Activated naive CD8-positive, alpha-beta T cell treated with anti-CD3 and anti-CD28 coated beads for 36 hours (primary cell): Measurements from ENCODE around the gene ZBTB7A. TPM values are rescaled to one million over a fixed set of nuclear protein-coding genes. Genes with fewer than 3 reads are reported as not detected.

ENCODE experiments used
- DNase-seq: peaks from one replicate; pipeline ENCODE4 v3.0.0; 2021
- H3K27ac Mint-ChIP-seq: one replicate; pipeline ENCODE4 v1.8.0; 2022; ENCODE audit warnings: mild to moderate bottlenecking, moderate library complexity, mixed read lengths
- H3K27me3 Mint-ChIP-seq: one replicate; pipeline ENCODE4 v1.8.0; 2022; ENCODE audit warnings: mild to moderate bottlenecking, mixed read lengths
- H3K36me3 Mint-ChIP-seq: one replicate; pipeline ENCODE4 v1.8.0; 2021; ENCODE audit warnings: mild to moderate bottlenecking, mixed read lengths
- H3K4me1 Mint-ChIP-seq: one replicate; pipeline ENCODE4 v1.8.0; 2021; ENCODE audit warnings: mixed read lengths
- H3K4me3 Mint-ChIP-seq: one replicate; pipeline ENCODE4 v1.8.0; 2022; ENCODE audit warnings: mild to moderate bottlenecking, moderate library complexity, mixed read lengths
- H3K9me3 Mint-ChIP-seq: one replicate; pipeline ENCODE4 v1.8.0; 2022; ENCODE audit warnings: mixed read lengths
- total RNA-seq, 2 experiments: library from RNA; stranded (reverse); gene quantifications; one replicate each; pipeline ENCODE4 v1.2.3, GENCODE V29; 2021

The ZBTB7A gene
- total RNA-seq, 2 experiments from 2014 or later, result 34.9 to 35.9 TPM

DNA sequence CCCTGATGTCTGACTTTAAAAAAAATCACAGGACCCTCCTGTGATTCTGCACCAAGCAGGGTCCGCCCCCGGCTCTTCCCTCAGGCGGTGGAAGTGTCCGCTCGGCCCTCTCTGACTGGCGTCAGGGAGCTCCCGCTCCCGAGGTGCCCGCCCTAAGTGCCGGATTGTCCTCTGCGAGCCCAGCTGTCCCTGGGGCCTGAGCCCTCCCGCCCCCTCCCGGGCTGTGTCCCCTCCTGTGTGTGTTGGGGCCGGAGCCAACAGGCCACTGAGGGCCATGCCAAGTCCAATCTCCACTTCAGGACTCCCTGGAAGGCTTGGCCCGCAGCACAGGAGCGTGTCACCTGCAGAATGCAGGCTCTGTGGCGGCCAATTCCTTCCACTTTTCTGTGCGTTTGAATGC lies 31.8 kb upstream of the ZBTB7A start:
- peaks cover 18% of the 10 kb centered on the region for H3K36me3 Mint-ChIP-seq
- no peak for DNase-seq
- no peak overlapping the region for H3K27ac Mint-ChIP-seq
- peaks cover under 1% of the 10 kb centered on the region for H3K4me1 Mint-ChIP-seq
- H3K27me3 Mint-ChIP-seq, result no peaks in the 10 kb centered on the region
- no peak overlapping the region for H3K4me3 Mint-ChIP-seq
- H3K9me3 Mint-ChIP-seq, result no peaks in the 10 kb centered on the region

DNA sequence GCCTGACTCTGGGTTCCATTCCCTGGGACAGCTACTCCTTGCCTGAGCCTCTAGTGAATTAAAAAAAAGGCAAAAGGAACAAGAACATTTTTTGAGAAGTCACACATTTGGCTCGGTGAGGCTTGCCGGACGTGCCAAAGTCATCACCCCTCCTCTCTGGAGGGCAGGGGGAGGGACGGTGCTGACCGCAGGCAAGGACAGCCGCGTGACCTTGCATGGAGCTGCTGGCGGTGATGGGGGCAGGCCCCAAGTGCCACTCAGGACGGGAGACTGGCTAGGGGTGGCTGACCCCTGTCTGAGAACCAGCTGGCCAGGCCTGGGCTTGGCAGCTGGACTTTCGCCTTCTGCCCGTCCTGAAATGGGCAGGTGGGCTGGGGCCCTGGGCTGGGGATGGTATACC lies 30.8 kb upstream of the ZBTB7A start:
- no peaks in the 10 kb centered on the region for H3K9me3 Mint-ChIP-seq
- no peak overlapping the region for H3K4me3 Mint-ChIP-seq
- H3K36me3 Mint-ChIP-seq, result peaks cover 18% of the 10 kb centered on the region
- no peak for DNase-seq
- no peak overlapping the region for H3K27ac Mint-ChIP-seq
- H3K4me1 Mint-ChIP-seq, result peaks cover 2% of the 10 kb centered on the region
- no peaks in the 10 kb centered on the region for H3K27me3 Mint-ChIP-seq

DNA sequence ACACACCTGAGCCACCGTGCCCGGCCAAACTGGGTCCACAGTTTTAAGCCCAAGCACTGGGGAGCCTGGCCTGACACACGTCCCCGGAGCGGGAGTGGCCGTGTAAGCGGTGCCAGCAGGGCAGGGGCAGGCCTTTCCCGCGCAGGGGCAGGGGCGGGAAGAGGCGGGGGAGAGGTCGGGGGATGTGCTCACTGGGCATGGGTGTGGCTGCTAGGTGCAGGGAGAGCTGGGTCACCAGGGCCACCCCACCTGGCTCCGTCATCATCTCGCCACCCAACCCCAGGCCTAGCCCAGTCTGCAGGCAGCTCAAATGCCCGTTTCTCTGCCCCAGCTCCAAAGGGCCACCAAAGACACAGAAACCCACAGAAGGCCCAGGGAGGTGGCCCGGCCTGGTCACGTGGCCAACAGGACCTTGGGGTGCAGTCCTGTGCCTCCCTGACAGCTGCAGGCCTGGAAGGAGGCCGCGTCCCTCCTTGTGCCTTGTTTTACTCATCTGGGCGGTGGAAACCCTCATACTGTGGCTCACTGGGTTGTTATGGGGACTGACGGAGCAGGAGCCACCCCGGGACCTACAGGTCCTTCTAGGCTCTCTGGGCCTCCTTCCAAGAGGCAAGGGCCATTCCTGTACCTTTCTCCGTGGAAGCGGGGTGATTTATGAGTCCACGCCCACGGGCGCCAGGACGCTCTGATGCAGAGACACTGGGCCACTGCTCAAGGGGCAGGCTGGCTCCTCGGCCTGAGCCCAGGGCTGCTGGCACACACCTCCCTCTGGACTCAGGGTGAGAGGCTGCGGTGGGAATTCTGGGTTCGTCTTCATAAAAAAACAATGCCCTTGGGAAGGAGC lies 29.6 kb upstream of the ZBTB7A start:
- Mint-ChIP-seq H3K36me3 (peaks cover 18% of the 10 kb centered on the region), H3K4me3 (no peak overlapping the region), H3K27me3 (no peaks in the 10 kb centered on the region), H3K9me3 (no peaks in the 10 kb centered on the region), H3K4me1 (peaks cover 2% of the 10 kb centered on the region), H3K27ac (no peak overlapping the region)
- no peak for DNase-seq

DNA sequence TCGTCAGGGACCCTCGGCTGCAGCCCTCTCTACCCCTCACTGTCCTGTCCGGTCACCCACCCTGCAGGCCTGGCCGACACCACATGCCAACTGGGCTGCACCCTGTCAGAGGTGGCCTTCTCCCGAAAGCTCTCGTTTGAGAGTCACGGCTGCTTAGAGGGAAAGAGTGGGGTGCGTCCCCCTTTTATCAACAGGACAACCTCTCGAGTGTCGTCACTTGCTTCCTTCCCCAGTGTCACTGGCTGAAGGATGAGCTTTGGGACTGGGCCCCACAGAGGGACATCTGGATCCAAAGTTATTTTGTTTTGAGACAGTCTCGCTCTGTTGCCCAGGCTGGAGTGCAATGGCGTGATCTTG lies 28.8 kb upstream of the ZBTB7A start:
- no peaks in the 10 kb centered on the region for H3K27me3 Mint-ChIP-seq
- H3K9me3 Mint-ChIP-seq, result no peaks in the 10 kb centered on the region
- no peak overlapping the region for H3K4me3 Mint-ChIP-seq
- no peak overlapping the region for H3K27ac Mint-ChIP-seq
- peaks cover 3% of the 10 kb centered on the region for H3K4me1 Mint-ChIP-seq
- no peak for DNase-seq
- peaks cover 19% of the 10 kb centered on the region for H3K36me3 Mint-ChIP-seq

DNA sequence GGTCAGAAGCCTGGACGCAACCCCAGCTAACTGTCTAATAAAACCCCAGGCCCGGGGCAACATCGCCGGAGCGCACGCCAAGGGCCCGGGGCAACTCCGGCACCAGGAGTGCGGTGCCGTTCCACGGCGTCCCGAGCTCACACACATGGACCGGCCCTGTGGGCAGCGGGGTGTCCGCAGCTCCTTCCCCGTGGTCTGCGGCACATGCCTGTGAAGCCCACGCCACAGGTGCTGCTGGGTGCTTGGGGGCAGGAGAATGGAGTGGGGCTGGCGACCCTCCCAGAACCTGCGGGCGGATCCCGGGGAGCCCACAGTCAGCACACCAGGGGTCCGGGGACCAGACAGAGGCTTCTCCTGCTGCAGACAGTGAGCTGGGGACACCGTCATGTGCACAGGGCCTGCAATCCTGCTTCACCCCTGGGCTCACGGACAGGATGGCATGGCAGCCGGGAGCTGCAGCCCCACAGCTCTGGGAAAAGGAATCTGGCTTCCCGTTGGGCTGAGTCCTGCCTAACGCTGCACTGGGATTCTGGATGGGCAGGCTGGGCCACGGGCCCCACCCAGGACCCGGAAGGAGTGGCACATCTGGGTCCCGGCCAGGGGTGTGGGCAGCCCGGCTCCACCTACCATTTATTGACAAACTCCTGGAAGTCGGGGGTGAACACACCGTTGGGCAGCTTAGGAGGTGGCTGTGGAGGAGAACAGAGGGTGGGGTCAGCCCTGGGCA lies 28.2 kb upstream of the ZBTB7A start:
- H3K4me1 Mint-ChIP-seq, result peaks cover 6% of the 10 kb centered on the region
- no peak overlapping the region for H3K27ac Mint-ChIP-seq
- H3K27me3 Mint-ChIP-seq, result no peaks in the 10 kb centered on the region
- H3K9me3 Mint-ChIP-seq, result no peaks in the 10 kb centered on the region
- DNase-seq, result no peak
- peaks cover 20% of the 10 kb centered on the region for H3K36me3 Mint-ChIP-seq
- no peak overlapping the region for H3K4me3 Mint-ChIP-seq

DNA sequence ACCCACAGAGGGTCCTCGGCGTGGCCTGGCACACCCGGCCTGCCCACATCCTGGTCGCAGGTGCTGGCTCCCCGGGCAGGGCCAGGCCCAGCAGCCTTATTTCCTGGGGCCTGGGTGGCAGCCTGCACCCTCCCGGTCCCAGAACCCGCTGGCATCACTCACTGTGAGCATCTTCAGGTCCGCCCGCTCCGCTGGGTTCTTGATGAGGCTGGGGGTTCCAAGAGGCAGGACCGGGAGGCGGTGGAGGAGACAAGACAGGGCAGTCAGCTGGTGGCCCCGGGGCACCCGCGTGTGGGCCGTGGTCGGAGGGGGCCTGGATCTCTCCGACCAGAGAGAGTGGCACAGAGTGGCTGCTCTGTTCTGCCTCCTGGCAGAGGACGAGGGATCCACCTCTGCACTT lies 27.6 kb upstream of the ZBTB7A start:
- no peak overlapping the region for H3K27ac Mint-ChIP-seq

DNA sequence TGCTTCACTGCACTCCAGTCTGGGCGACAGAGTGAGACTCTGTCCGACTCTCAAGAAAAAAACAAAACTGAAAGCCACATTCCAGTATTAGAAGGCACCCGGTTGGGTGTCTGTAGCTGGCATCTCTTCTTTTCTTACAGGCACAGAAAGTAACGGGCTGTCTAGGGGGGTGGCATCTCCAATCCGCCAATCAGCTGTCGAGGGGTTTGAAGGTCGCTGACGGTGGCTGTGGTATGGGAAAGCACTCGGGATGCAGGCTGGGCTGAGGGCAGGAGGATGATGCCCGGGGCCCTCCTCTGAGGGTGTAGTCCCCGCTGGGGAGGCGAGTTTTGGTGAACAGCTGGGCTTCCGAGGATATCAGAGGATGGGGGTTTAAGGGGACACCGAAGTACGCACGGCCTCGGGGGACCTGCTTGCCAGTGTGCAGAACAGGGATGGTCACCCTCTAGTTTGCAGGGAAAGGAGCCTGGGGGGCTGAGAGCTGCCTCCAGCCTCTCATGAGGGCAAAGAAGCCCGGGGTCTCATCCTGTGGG lies 27.0 kb upstream of the ZBTB7A start:
- Mint-ChIP-seq H3K4me1 (peaks cover 18% of the 10 kb centered on the region), H3K9me3 (no peaks in the 10 kb centered on the region), H3K4me3 (no peak overlapping the region), H3K27ac (peak overlapping the region; percentile 56), H3K27me3 (no peaks in the 10 kb centered on the region), H3K36me3 (peaks cover 26% of the 10 kb centered on the region)
- DNase-seq, result no peak

More for the DNA sequence above, 27.6 kb upstream of the ZBTB7A start:
- Mint-ChIP-seq H3K36me3 (peaks cover 26% of the 10 kb centered on the region), H3K9me3 (no peaks in the 10 kb centered on the region), H3K4me1 (peaks cover 12% of the 10 kb centered on the region), H3K27me3 (no peaks in the 10 kb centered on the region), H3K4me3 (no peak overlapping the region)
- DNase-seq, result no peak

DNA sequence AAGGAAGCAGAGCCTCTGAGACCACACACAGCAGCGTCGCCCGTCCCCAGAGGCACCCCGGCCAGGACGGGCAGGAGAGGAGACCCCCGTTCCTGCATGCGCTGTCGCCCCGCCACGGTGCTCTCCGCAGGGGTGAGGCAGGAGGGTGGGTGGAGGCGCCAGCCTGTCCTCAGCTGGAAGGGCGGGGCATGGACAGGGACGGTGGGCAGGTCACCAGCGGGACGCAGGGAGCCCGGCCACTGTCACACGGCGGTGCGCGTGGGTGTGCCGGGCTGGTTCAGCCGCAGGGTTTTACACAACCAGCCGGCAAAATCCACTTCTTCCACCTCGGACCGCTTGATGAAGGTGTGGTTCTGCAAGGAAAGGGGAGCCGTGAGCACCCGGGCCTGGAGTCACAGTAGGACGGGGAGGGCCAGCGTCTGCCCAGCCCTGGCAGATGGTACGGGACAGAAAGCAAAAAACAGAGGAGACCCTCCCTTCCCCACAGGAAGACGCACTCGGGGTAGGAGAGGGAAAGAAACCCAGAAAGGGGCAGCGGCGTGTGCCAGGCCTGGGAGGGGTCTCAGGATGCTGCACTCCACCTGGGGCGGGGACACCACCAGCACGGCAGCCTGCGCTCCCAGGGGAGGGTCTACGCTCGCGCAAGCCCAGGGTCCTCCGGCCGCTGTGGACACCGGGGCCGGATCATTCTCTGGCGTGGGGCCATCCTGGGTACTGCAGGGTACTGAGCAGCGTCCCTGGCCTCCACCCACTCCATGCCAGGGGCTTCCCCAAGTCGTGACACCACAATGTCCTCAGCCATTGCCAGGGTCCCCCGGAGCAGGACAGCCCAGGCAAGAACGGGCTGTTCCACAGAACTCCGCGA lies 23.9 kb upstream of the ZBTB7A start:
- Mint-ChIP-seq H3K4me1 (peaks cover 34% of the 10 kb centered on the region), H3K36me3 (peaks cover 17% of the 10 kb centered on the region), H3K9me3 (no peaks in the 10 kb centered on the region), H3K27ac (peak overlapping the region; percentile 92), H3K4me3 (peak overlapping the region; percentile 77), H3K27me3 (no peaks in the 10 kb centered on the region)
- no peak for DNase-seq

DNA sequence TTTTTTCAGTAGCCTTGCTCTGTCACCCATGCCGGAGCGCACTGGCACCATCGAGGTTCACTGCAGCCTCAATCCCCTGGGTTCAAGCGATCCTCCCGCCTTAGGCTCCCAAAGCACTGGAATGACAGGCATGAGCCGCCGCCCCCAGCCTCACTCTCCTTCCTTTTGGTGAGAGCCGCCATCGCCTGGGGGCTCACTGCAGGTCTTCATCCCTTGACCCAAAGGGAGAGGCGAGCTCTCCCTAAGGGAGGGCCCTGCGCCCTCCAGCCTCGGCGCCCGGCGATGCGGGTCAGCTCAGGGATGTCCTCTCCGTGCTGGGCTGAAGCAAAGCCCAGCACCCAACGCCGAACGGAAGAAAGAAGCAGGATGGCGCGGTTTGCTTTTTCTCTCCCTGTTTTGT lies 23.2 kb upstream of the ZBTB7A start:
- H3K4me3 Mint-ChIP-seq, result peak overlapping the region; percentile 77
- no peak for DNase-seq
- no peaks in the 10 kb centered on the region for H3K27me3 Mint-ChIP-seq
- H3K4me1 Mint-ChIP-seq, result peaks cover 34% of the 10 kb centered on the region
- H3K36me3 Mint-ChIP-seq, result peaks cover 14% of the 10 kb centered on the region
- H3K9me3 Mint-ChIP-seq, result no peaks in the 10 kb centered on the region
- H3K27ac Mint-ChIP-seq, result peak overlapping the region; percentile 92

DNA sequence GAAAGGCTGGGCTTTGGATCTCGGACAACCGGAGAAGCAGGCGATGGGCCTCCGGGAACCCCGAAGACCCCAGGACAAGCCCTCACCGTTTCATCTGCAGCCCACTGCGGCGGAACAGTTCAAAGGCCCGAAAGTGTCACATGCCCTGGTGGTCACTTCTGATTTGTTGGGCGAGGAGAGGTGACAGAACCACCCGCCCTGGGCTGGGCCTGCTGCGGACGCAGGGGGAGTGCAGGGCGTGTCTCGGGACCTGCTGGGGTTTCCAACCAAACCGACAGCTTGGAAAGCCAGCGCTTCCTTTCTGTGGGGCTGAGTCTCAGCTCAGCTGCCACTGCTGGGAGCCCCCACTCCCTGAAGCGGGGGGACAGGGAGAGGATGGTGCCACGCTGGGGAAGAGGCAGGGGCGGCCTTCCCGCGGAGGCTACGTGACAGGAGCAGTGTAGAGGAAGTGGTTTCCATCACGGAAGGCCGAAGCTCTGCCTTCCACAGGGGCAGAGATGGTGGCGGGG lies 22.8 kb upstream of the ZBTB7A start:
- H3K27me3 Mint-ChIP-seq, result no peaks in the 10 kb centered on the region

DNA sequence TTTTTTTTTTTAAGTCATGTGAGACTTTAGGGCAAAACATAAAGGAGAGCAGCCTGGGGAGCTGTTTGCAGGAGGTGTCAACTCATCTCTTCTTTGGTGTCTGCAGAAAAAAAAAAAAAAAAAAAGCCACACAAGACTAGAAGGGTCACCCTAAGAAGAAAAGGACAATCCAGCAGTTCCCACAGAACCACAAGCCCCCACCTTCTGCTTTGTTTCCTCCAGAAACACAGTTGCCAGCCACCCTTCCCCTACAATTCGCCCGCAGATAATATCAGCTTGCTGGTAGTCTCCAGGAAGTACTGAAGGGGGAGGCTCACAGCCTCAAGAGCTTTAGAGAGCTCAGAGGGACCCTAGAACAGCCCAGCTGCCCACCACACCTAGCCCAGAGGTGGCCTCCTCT lies 22.3 kb upstream of the ZBTB7A start:
- peaks cover 41% of the 10 kb centered on the region for H3K4me1 Mint-ChIP-seq
- peak overlapping the region; percentile 92 for H3K27ac Mint-ChIP-seq
- DNase-seq, result no peak

More for the DNA sequence above, 22.8 kb upstream of the ZBTB7A start:
- H3K27ac Mint-ChIP-seq, result peak overlapping the region; percentile 92
- peak overlapping the region; percentile 77 for H3K4me3 Mint-ChIP-seq
- H3K36me3 Mint-ChIP-seq, result peaks cover 14% of the 10 kb centered on the region
- peak; percentile 75 for DNase-seq
- peaks cover 39% of the 10 kb centered on the region for H3K4me1 Mint-ChIP-seq
- H3K9me3 Mint-ChIP-seq, result no peaks in the 10 kb centered on the region

DNA sequence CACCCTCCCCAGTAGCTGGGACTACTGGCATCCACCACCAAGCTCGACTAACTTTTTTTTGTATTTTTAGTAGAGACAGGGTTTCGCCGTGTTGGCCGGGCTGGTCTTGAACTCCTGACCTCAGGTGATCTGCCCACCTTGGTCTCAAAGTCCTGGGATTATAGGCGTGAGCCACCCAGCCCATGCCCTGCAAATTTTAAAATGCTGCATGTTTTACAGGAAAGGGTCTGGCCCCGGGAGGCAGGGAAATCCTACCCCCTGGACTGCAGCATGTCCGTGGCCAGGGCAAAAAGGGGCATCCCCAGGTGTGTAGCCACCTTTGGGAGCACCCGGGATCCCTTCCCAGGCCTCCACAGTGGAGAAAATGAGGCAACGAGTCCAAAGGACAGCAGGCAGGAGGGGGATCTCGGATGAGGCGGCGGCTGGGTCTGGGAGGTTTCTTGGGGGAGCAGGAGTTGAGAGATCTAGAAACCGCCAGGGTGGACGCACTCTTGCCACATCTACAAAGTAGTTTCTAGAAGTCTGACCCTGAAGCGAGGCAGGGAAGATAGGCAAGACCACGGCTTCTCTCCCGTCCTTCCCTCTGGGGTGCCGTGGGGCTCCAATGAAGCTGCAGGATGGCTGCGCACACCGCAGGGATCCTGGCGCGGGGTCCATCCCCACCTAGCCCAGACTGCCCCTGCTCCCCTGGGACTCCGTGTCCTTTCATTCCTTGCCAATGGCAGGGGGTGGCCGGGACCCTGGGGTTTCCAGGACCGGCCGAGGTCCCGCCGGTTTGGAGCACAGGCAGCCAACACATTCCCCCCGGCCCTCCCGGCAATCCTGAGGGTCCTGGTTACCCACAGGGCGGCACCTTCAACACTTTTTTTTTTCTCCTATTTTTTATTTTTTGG lies 21.3 kb upstream of the ZBTB7A start:
- Mint-ChIP-seq H3K36me3 (peaks cover 11% of the 10 kb centered on the region), H3K27ac (no peak overlapping the region), H3K9me3 (no peaks in the 10 kb centered on the region), H3K4me3 (peak overlapping the region; percentile 63), H3K4me1 (peaks cover 42% of the 10 kb centered on the region), H3K27me3 (no peaks in the 10 kb centered on the region)
- no peak for DNase-seq

More for the DNA sequence above, 22.3 kb upstream of the ZBTB7A start:
- Mint-ChIP-seq H3K4me3 (peak overlapping the region; percentile 77), H3K36me3 (peaks cover 16% of the 10 kb centered on the region), H3K9me3 (no peaks in the 10 kb centered on the region), H3K27me3 (no peaks in the 10 kb centered on the region)

DNA sequence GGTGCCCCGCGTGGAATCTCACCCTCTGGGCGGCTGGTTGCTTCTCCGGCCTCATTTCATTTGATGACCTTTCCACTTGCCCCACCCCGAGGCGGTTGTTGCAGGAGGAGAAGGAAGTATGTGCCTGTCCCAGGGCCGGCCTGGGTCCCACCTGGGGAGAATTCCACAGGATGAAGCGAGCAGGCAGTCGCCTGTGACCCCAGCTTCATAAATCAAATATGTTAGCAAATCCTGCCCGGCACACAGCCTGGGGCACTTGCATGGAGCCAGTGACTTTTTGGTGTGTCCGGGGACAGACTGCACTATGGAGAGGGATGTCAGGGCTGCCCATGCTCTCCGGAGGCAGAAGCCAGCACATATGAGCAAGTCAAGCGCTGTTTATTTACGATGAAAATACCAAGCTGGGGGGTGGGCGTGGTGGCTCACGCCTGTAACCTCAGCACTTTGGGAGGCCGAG lies 19.7 kb upstream of the ZBTB7A start:
- peaks cover 11% of the 10 kb centered on the region for H3K36me3 Mint-ChIP-seq
- H3K27ac Mint-ChIP-seq, result peak overlapping the region; percentile 31
- DNase-seq, result no peak
- H3K9me3 Mint-ChIP-seq, result no peaks in the 10 kb centered on the region
- no peak overlapping the region for H3K4me3 Mint-ChIP-seq
- H3K4me1 Mint-ChIP-seq, result peaks cover 42% of the 10 kb centered on the region
- H3K27me3 Mint-ChIP-seq, result no peaks in the 10 kb centered on the region

DNA sequence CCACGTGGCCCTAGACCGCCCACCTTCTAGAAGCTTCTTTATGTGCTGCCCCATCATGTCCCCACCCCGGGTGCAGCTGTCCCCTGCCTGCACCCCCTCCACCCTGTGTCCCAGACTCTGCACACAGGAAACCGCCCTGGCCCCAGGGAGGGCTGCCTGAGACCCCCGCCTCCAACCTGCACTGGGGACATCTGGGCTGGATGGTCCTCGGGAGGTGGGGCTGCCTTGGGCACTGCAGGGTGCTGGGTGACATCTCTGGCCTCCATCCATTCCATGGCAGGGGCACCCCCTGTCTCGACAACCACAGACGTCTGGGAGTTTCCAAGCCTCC lies 17.8 kb upstream of the ZBTB7A start:
- peaks cover 3% of the 10 kb centered on the region for H3K36me3 Mint-ChIP-seq

More for the DNA sequence above, 17.8 kb upstream of the ZBTB7A start:
- H3K27ac Mint-ChIP-seq, result peak overlapping the region; percentile 76
- no peak for DNase-seq
- peaks cover 34% of the 10 kb centered on the region for H3K4me1 Mint-ChIP-seq
- H3K27me3 Mint-ChIP-seq, result no peaks in the 10 kb centered on the region
- H3K9me3 Mint-ChIP-seq, result no peaks in the 10 kb centered on the region
- no peak overlapping the region for H3K4me3 Mint-ChIP-seq
